Endothelial cell of umbilical vein (primary cell): ENCODE measurements around the gene LRRTM3. TPM values are rescaled to one million over a fixed set of nuclear protein-coding genes. Genes with fewer than 3 reads are reported as not detected.

ENCODE experiments used
- BruUV-seq: library from RNA; stranded (reverse); fragments of 400-500 nt; replicated peaks from 2 replicates; lab custom pipeline; 2021; lab: Mats Ljungman, UMichigan
- CTCF ChIA-PET: fragments of 300-600, 350-600 bp; sonication (Branson Sonifier 250); formaldehyde crosslinking; loops from one replicate; lab custom pipeline; 2021; ENCODE audit warnings: antibody characterized with exemption, inconsistent platforms; lab: Charles Lee
- POLR2A ChIA-PET: fragments of 300-600, 350-600 bp; sonication (Branson Sonifier 250); formaldehyde crosslinking; loops from one replicate; lab custom pipeline; 2021; ENCODE audit warnings: antibody characterized with exemption, inconsistent platforms; lab: Charles Lee
- DNase-seq: peaks from one replicate; pipeline ENCODE4 v3.0.0-alpha.2; 2011; ENCODE audit warnings: low read depth, low spot score
- FAIRE-seq: peaks from 2 replicates; lab custom pipeline; 2011; peaks lifted over from hg19 to GRCh38; lab: Jason Lieb, UNC
- H2AFZ ChIP-seq: 2 replicates; pipeline ENCODE4 v1.6.0; 2012; ENCODE audit warnings: low read depth, low read length, control low read depth, inconsistent platforms
- H3K27ac ChIP-seq: 2 replicates; pipeline ENCODE4 v1.5.1; 2011; ENCODE audit warnings: low read depth, mild to moderate bottlenecking, control low read depth, low read length, moderate library complexity; ENCODE audit not compliant: insufficient read depth
- H3K27me3 ChIP-seq, 2 experiments: 2 replicates each; pipeline versions ENCODE4 v1.6.0 to v1.6.1; 2011; ENCODE audit warnings: low read length in 2 of 2, mixed read lengths in 1 of 2; ENCODE audit not compliant: control insufficient read depth in 2 of 2, insufficient read depth in 2 of 2
- H3K36me3 ChIP-seq, 2 experiments: 2 replicates in 1 of 2; 3 replicates in 1 of 2; pipeline ENCODE4 v1.5.1; 2011; ENCODE audit warnings: low read length in 2 of 2, mild to moderate bottlenecking in 1 of 2, moderate library complexity in 1 of 2; ENCODE audit not compliant: control insufficient read depth in 2 of 2, insufficient read depth in 2 of 2; ENCODE audit errors: extremely low read depth in 1 of 2
- H3K4me1 ChIP-seq: 3 replicates; pipeline ENCODE4 v1.5.1; 2011; ENCODE audit warnings: mild to moderate bottlenecking, low read length; ENCODE audit not compliant: control insufficient read depth, insufficient read depth; ENCODE audit errors: extremely low read depth
- H3K4me2 ChIP-seq: 2 replicates; pipeline ENCODE4 v1.6.1; 2011; ENCODE audit warnings: low read length, control low read depth, mixed read lengths; ENCODE audit not compliant: insufficient read depth
- H3K4me3 ChIP-seq, 3 experiments: fragments of 200-600 bp in 1 of 3; sonication (generic), shearing (Covaris generic) in 1 of 3; replicated peaks in 1 of 3; 2 replicates each; pipeline ENCODE4 v1.5.1; 2011 to 2016; ENCODE audit warnings: control low read depth in 3 of 3, low read length in 3 of 3, mild to moderate bottlenecking in 2 of 3, inconsistent platforms in 1 of 3, low read depth in 1 of 3, moderate library complexity in 1 of 3; ENCODE audit not compliant: insufficient read depth in 1 of 3
- H3K79me2 ChIP-seq: 2 replicates; pipeline ENCODE4 v1.6.0; 2012; ENCODE audit warnings: low read length, inconsistent platforms; ENCODE audit not compliant: control insufficient read depth, insufficient read depth
- H3K9ac ChIP-seq: replicated peaks from 2 replicates; pipeline ENCODE3; 2011; ENCODE audit warnings: low read length, control low read depth; ENCODE audit not compliant: insufficient read depth; ENCODE audit errors: extremely low read depth
- H3K9me1 ChIP-seq: replicated peaks from 3 replicates; pipeline ENCODE4 v1.6.0; 2011; ENCODE audit warnings: mild to moderate bottlenecking, low read length; ENCODE audit not compliant: control insufficient read depth, insufficient read depth; ENCODE audit errors: extremely low read depth
- H3K9me3 ChIP-seq: replicated peaks from 2 replicates; pipeline ENCODE4 v1.5.1; 2012; ENCODE audit warnings: low read length, inconsistent platforms; ENCODE audit not compliant: control insufficient read depth, insufficient read depth
- H4K20me1 ChIP-seq: replicated peaks from 2 replicates; pipeline ENCODE3; 2011; ENCODE audit warnings: mild to moderate bottlenecking, low read length; ENCODE audit not compliant: control insufficient read depth, insufficient read depth; ENCODE audit errors: extremely low read depth
- CTCF ChIP-seq, 2 donors: IDR thresholded peaks; 1 replicate in 1 of 2; 2 replicates in 1 of 2; pipeline ENCODE4 v1.5.1; 2011; ENCODE audit warnings: low read length in 2 of 2, mild to moderate bottlenecking in 2 of 2, moderate library complexity in 2 of 2, control low read depth in 1 of 2, inconsistent platforms in 1 of 2, low read depth in 1 of 2; ENCODE audit not compliant: insufficient read depth in 1 of 2; ENCODE audit errors: extremely low read depth in 1 of 2
- EZH2 ChIP-seq: IDR thresholded peaks from 2 replicates; pipeline ENCODE4 v1.6.1; 2012; ENCODE audit warnings: borderline replicate concordance, low read depth, mild to moderate bottlenecking, moderate library complexity, low read length, inconsistent platforms; ENCODE audit not compliant: severe bottlenecking
- FOS ChIP-seq: IDR thresholded peaks from 2 replicates; pipeline ENCODE4 v1.6.1; 2011; ENCODE audit warnings: mild to moderate bottlenecking, low read length, moderate library complexity, borderline replicate concordance; ENCODE audit not compliant: insufficient read depth
- GATA2 ChIP-seq: IDR thresholded peaks from 2 replicates; pipeline ENCODE4 v1.7.0; 2011; ENCODE audit warnings: low read depth, mild to moderate bottlenecking, moderate library complexity, mixed read lengths, low read length; ENCODE audit not compliant: insufficient read length, insufficient read depth
- MAX ChIP-seq: IDR thresholded peaks from 2 replicates; pipeline ENCODE4 v1.6.1; 2011; ENCODE audit not compliant: insufficient read depth, insufficient read length
- MYC ChIP-seq: IDR thresholded peaks from one replicate; pipeline ENCODE4 v1.6.1; 2011; ENCODE audit warnings: mild to moderate bottlenecking, low read depth, low read length
- POLR2A ChIP-seq: IDR thresholded peaks from 2 replicates; pipeline ENCODE4 v1.6.1; 2012; ENCODE audit warnings: low read depth, mild to moderate bottlenecking, control low read depth, low read length
- POLR2AphosphoS5 ChIP-seq: IDR thresholded peaks from 2 replicates; pipeline ENCODE4 v1.6.1; 2012; ENCODE audit warnings: low read depth, mild to moderate bottlenecking, control low read depth, low read length, moderate library complexity; ENCODE audit not compliant: insufficient read depth
- dilution Hi-C: fragments of 300-500 bp; cut with MboI; formaldehyde crosslinking; loops from one replicate; pipeline ENCODE4 v1.15.0; 2019; ENCODE audit warnings: low sequenced_read_pairs; ENCODE audit not compliant: extremely low pct_ligation_motif_present
- intact Hi-C: fragments of 100-400 bp; cut with micrococcal nuclease; formaldehyde crosslinking; loops from one replicate; pipeline ENCODE4 v1.10.0; 2022
- polyA plus RNA-seq, 4 experiments: library from polyadenylated mRNA; depleted of rRNA in 3 of 4; stranded (reverse) in 3 of 4; unstranded in 1 of 4; fragments of >200 nt; gene quantifications; 2 replicates each; pipeline versions ENCODE4 v1.2.1 to v1.2.3, GENCODE V29; 2011 to 2012; ENCODE audit warnings: missing spikeins in 1 of 4
- total RNA-seq: library from RNA; stranded (reverse); gene quantifications from 2 replicates; pipeline ENCODE4 v1.2.3, GENCODE V29; 2021

Gene LRRTM3
- total and polyA plus RNA-seq, 2 donors (not counting 3 experiments of a cell fraction or from before 2014, with no cell fraction given) = not detected

GRCh38 chr10:67140641-67141040 lies 214.8 kb downstream of the LRRTM3 start:
- no peak overlapping the region for H2AFZ ChIP-seq
- intact Hi-C loops = no loop called here
- POLR2A ChIA-PET = no interaction called here

More at GRCh38 chr10:67140641-67141040, 214.8 kb downstream of the LRRTM3 start:
- FAIRE-seq (no peak), DNase-seq (no peak)
- TF ChIP-seq EZH2 (no peak), POLR2AphosphoS5 (no peak), GATA2 (no peak), MYC (no peak), CTCF (IDR thresholded peaks at IDR 0.05; ENCODE audit: extremely low read depth in 1 of 2, insufficient read depth in 1 of 2, low read depth in 1 of 2, low read length in 2 of 2) (no peak), FOS (no peak), POLR2A (no peak), MAX (no peak)
- H3K36me3 ChIP-seq = no peaks in the 10 kb centered on the region
- H3K9me1 ChIP-seq = no peaks in the 10 kb centered on the region
- H3K9ac ChIP-seq = no peak overlapping the region
- no peaks in the 10 kb centered on the region for H3K27me3 ChIP-seq
- H3K79me2 ChIP-seq = no peaks in the 10 kb centered on the region
- H3K4me3 ChIP-seq = no peak overlapping the region
- H3K27ac ChIP-seq = no peak overlapping the region
- H4K20me1 ChIP-seq = no peaks in the 10 kb centered on the region
- H3K9me3 ChIP-seq = no peaks in the 10 kb centered on the region
- no peaks in the 10 kb centered on the region for H3K4me1 ChIP-seq
- BruUV-seq = no TSS peak
- dilution Hi-C loops = no loop called here
- H3K4me2 ChIP-seq = no peak overlapping the region
- CTCF ChIA-PET = interaction anchor here (1.2 kb wide), 1 partner anchor 12 kb away, joined by 4 read pairs; no protein-coding TSS in a partner anchor
